Lower lobe of right lung (tissue), 2 donors: ENCODE results near the gene EED. TPM values are rescaled to one million over a fixed set of nuclear protein-coding genes. Genes with fewer than 3 reads are reported as not detected.
A peak's percentile ranks its signal among the peaks of the same experiment; 100 is the strongest.
"Not testable (repeated sequence)": the region's sequence is repeated elsewhere in the genome, so short reads cannot be mapped to it uniquely, and the experiment has no call there.

Source experiments
- ATAC-seq, 2 donors: fragments of 200-7000 bp; cut with Tn5 transposase; one replicate each; pipeline ENCODE4 v1.9.1; 2020 to 2022; ENCODE audit warnings: mild to moderate bottlenecking in 2 of 2, moderate library complexity in 2 of 2
- DNase-seq: peaks from one replicate; pipeline ENCODE4 v3.0.0-alpha.2; 2020
- H3K27ac ChIP-seq: fragments of 200-600 bp; one replicate; pipeline ENCODE4 v1.8.0; 2022
- H3K27me3 ChIP-seq: fragments of 200-600 bp; one replicate; pipeline ENCODE4 v1.8.0; 2022; ENCODE audit warnings: low read depth
- H3K36me3 ChIP-seq: fragments of 200-600 bp; one replicate; pipeline ENCODE4 v1.8.0; 2022; ENCODE audit warnings: mild to moderate bottlenecking
- H3K4me1 ChIP-seq: fragments of 200-600 bp; one replicate; pipeline ENCODE4 v1.8.0; 2022
- H3K4me3 ChIP-seq: fragments of 200-600 bp; one replicate; pipeline ENCODE4 v1.8.0; 2022; ENCODE audit warnings: mild to moderate bottlenecking
- H3K9me3 ChIP-seq: fragments of 200-600 bp; one replicate; pipeline ENCODE4 v1.8.0; 2022
- CTCF ChIP-seq: fragments of 200-600 bp; IDR thresholded peaks from one replicate; pipeline ENCODE4 v1.8.0; 2022; ENCODE audit warnings: antibody characterized with exemption, mild to moderate bottlenecking
- intact Hi-C: fragments of 100-400 bp; cut with DNase I; formaldehyde crosslinking; loops from one replicate; pipeline ENCODE4 v1.11.0; 2022
- total RNA-seq: library from RNA; stranded (reverse); fragmentation: NEBNext Ultra II Directional; extraction: Animal tissue kit (Norgen Biotek cat#: 25700); gene quantifications from one replicate; pipeline ENCODE4 v1.2.1, GENCODE V29; 2021
- donor health status: DM: no; HTN: yes; CAD: no; lungs with severe emphysema.

Gene EED
- total RNA-seq, 1 donor from 2014 or later = 21.0 TPM

- no peak overlapping the region for H3K27ac ChIP-seq
Observed at GRCh38 chr11:86301742-86302091, 57.2 kb downstream of the EED start.

GRCh38 chr11:86302092-86302793 lies 57.7 kb downstream of the EED start, which contains the start of gene HIKESHI:
Gene HIKESHI (plus strand): TSS chr11:86302240. CDS start chr11:86302449, 209 bp downstream.
- Histone ChIP-seq H3K27me3 (no peaks in the 10 kb centered on the region), H3K9me3 (no peaks in the 10 kb centered on the region), H3K36me3 (peaks cover 6% of the 10 kb centered on the region), H3K27ac (peak within 1 kb of the TSS; percentile 80), H3K4me1 (peaks cover 12% of the 10 kb centered on the region), H3K4me3 (peak within 1 kb of the TSS; percentile 70)
- TF ChIP-seq CTCF = no peak
- ATAC-seq = peak; percentile 99 to 100
- peak; percentile 100 for DNase-seq
- intact Hi-C loops = no loop called here

More at GRCh38 chr11:86301742-86302091, 57.2 kb downstream of the EED start:
- DNase-seq = no peak
- Histone ChIP-seq H3K9me3 (no peaks in the 10 kb centered on the region), H3K36me3 (peaks cover 6% of the 10 kb centered on the region), H3K4me3 (peak overlapping the region; percentile 70), H3K27me3 (no peaks in the 10 kb centered on the region), H3K4me1 (peaks cover 12% of the 10 kb centered on the region)
- intact Hi-C loops = no loop called here
- ATAC-seq = no peak
- TF ChIP-seq CTCF = no peak

- no peaks in the 10 kb centered on the region for H3K9me3 ChIP-seq
- ATAC-seq (no peak), DNase-seq (no peak)
- H3K36me3 ChIP-seq = peaks cover 6% of the 10 kb centered on the region
- no peaks in the 10 kb centered on the region for H3K27me3 ChIP-seq
- peak overlapping the region; percentile 70 for H3K4me3 ChIP-seq
- no peak overlapping the region for H3K27ac ChIP-seq
- intact Hi-C loops = no loop called here
- no peak for TF ChIP-seq CTCF
- peaks cover 12% of the 10 kb centered on the region for H3K4me1 ChIP-seq
Observed at GRCh38 chr11:86303257-86303656, 58.7 kb downstream of the EED start.

GRCh38 chr11:86308710-86309109 lies 64.2 kb downstream of the EED start:
- H3K4me1 ChIP-seq, intact Hi-C loops, H3K27me3 ChIP-seq, DNase-seq, H3K36me3 ChIP-seq, ATAC-seq, H3K9me3 ChIP-seq, H3K27ac ChIP-seq, H3K4me3 ChIP-seq: not testable (repeated sequence)

GRCh38 chr11:86313793-86314192 lies 69.2 kb downstream of the EED start:
- intact Hi-C loops = no loop called here

More at GRCh38 chr11:86313793-86314192, 69.2 kb downstream of the EED start:
- H3K36me3 ChIP-seq = peaks cover 24% of the 10 kb centered on the region
- no peak for TF ChIP-seq CTCF
- H3K4me1 ChIP-seq = no peaks in the 10 kb centered on the region
- H3K4me3 ChIP-seq = no peak overlapping the region
- H3K27me3 ChIP-seq = no peaks in the 10 kb centered on the region
- H3K27ac ChIP-seq = no peak overlapping the region
- no peak for ATAC-seq
- DNase-seq = no peak
- no peaks in the 10 kb centered on the region for H3K9me3 ChIP-seq
